Measurements from ENCODE around the gene LAMA2.

The LAMA2 gene

DNA sequence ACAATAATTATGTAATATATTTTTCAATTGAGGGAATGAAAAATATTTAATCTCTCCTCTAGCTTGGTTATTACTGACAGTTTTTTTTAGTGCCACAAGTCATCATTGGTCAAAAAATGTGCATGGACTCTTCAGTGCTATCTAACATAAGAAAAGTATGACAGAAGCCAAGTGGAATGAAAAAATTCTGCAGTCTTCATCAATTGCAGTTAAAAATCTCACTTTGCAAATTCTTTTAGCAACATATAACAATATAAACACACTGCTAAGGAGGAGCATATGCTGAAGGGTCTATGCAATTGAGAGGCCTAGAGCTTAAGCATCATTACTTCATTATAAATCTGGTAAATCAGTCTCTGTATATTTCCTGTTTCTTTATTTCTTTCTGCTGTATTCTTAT is 652.0 kb downstream of the LAMA2 start:
- no peak for DNase-seq (ENCODE audit: low spot score)

DNA sequence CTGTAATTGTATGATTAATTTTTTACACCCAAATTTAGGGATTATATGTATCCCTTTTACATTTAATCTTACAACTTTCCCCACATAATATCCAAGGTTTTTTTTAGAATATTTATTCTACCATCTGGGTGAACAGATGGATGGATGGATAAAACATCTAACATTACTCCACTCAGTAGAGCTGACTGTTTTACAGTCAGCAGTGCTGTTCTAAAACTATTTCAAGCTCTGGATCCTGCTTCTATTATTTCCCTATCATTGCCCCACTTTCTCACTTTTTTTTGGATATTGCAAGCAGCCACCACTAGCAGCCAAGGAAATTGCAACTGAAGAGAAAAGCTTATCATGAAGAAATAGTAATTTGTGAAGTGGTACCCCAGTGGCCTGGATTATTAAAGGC is 653.3 kb downstream of the LAMA2 start:
- DNase-seq (ENCODE audit: low spot score): no peak

DNA sequence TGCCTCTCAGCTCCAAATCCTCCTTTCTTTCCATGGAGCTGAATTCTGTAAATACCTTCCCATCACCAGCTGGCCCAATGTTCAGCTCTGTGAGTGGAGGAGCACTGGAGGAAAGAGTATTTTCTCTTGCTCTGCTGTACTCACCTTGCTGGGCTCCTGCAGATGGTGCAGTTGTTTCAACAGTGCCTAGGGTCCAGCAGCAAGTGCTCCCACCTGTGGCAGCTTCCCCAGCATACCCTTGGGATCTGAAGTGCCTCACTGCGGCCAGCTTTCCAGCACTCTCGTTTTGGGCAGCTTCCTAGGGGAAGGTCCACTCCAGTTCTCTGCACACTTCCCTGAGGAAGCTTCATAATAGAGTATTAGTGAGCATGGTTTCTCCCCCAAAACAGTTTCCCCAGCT is 656.1 kb downstream of the LAMA2 start:
- DNase-seq (ENCODE audit: low spot score): no peak

DNA sequence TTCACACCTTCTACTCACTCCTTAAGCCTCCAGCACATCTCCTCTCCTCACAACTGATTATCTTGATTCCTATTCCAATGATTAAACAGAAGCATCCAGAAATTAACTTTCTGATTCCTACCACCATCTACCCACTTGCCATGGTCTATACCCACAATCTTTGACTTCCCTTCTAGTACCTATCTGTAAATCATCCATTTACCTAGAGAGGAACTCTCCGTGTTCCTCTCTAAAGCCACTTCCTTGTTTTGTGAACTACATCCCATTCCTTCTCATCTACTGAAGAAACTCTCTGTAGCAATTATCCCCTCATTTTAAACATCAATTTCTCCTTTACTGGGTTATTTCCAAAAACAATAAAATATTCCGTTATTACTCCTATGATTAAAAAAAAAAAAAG is 659.8 kb downstream of the LAMA2 start:
- DNase-seq (ENCODE audit: low spot score): no peak

DNA sequence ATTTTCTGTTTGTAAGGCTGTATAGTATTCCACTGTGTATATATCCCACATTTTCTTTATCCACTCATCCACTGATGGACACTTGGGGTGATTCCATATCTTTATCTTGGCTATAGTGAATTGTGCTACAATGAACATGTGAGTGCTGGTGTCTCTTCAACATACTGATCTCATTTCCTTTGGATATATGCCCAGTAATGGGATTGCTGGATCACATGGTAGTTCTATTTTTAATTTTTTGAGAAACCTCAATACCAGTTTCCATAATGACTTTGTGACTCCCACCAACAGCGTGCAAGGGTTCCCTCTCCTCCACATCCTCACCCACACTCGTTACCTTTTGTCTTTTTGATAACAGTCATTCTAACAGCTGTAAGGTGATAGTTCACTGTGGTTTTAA is 661.0 kb downstream of the LAMA2 start:
- no peak for DNase-seq (ENCODE audit: low spot score)

DNA sequence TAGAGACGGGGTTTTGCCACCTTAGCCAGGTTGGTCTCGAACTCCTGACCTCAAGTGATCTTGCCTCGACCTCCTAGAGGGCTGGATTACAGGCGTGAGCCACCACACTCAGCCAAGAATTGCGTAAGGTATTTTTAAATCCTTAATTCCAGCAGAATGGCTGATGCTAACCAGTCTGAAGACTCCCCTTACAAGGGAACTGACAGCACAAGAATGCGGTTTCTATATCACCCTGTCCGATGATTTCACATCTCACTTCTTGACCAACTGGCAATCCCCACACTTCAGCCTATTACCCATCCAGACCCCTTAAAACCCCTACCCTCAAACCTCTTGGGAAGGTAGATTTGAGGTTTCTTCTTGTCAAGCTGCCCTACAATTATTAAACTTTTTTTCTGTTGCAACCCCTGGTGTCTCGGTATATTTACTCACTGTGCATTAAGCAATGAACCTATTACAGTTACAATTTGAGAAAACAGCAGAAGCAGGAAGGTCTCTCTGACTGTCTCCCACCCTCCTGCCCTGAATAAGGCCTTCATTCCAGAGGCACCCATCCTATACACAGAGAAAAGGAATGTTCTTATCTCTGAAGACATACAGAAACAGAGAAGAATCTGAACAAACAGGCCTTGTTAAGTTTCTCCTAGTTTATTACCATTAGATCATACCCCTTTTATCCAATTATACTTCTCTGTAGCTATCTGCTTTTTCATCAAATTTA is 662.1 kb downstream of the LAMA2 start:
- DNase-seq (ENCODE audit: low spot score): no peak

DNA sequence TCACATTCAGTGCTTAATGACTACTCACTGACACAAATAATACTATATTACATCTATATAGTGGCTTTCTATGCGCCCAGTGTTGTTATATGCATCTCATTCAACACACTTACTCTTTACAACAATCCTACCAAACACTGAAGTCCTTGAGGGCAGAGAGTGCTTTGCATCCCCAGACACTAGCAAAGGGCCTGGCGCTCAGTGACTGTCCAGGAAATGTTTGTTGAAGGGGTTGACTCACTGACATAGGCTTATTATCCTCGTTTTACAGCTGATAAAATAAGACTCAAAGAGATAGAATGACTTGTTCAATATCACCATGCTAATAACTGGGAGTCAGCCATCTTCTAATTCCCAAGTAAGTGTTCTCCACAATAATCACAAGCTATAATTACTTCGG is 663.8 kb downstream of the LAMA2 start:
- DNase-seq (ENCODE audit: low spot score): no peak

DNA sequence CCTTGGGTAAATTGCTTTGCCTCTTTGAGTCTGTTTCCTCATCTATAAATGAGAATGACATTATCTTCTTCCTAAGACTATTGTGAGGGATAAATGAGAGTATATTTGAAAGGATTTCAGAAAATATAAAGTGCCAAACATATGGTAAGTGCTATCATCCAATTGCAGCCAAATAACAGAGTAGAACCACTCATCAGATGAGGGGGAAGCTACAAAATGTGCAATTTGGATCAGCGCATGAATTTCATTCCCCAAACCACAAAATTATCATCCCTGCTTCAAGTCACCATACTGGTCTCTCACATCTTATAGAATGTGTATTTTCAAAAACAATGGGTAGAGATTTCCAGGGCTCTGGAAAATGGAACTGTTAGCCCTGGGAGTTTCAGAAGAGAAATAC is 668.5 kb downstream of the LAMA2 start:
- DNase-seq (ENCODE audit: low spot score): no peak

DNA sequence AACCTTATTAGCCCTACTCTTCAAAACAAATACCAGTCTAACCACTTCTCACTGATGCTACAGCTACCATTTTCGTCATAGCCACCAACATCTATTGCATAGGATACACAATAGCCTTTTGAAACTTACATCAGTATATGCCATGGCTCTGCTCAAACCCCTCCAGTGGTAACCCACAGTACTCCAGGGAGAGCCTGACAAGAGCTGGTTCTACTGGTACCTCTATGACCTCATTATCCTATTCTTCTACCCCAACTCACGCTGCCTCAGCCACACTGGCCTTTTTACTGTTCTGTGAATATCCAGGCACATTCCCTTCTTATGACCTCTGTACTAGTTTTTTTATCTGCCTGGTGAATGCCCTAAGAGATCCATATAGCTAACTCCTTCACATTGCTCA is 669.5 kb downstream of the LAMA2 start:
- no peak for DNase-seq (ENCODE audit: low spot score)

DNA sequence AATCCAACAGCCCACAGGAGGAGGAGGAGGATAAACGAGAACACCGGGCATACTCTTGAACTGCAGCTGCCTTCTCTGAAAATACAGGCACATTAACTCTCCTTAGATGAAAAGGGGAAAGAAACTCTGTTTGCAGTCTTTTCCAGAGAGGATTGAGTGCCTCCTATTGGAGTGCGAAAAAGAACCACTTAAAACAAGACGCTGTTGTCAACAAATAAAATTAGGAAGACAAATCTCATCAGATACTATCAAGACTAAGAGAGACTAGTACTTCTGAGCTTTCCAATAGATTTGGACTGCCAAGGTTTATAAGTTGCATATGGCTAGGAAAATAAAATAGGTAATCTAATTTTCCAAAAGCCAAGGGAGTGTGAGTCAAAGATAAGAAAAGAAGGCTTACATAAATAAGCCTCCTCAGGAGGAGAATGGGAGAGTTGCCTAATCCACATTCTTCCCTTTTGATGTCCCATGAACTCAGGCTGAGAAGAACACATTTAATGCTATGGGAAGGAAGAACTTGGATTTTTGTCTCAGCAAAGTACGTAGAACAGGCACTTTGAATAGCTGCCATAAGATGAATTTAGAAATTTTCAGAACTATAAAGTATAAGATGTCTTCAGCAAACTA is 672.4 kb downstream of the LAMA2 start:
- DNase-seq (ENCODE audit: low spot score): no peak

DNA sequence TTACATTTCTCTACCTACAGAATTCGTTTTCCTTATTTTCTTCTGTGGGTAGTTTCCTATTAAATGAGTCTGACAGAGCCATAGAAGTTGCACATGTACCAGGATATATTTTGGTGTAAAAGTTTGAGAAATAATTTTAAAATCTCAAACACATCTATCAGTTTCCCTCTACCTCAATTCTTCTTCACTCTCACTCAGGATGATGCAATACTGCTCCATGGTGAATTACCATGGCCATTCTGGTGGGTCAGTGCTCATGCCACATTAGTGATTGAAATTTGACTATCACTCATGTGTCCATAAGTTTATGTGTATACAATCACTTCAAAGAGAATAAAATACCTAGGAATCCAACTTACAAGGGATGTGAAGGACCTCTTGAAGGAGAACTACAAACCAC is 675.3 kb downstream of the LAMA2 start:
- no peak for DNase-seq (ENCODE audit: low spot score)

DNA sequence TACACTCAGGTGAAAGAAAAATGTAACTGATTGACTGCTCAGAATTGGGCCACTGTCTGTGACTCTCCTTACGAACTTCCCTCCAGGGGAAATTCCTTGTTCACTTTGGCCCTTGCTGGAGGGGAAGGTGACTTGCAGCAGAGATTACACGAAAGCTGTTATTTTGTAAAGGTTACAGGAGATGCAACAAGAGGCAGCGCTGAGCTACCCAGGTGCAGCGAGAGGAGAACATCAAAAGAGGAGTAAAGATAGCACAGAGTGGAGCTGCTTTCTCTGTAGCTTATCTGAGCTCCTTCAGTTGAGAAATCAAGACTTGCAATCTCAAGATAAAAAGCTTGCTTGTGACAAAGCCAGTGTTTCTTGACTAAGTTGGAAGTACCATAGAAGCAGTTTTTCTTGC is 682.4 kb downstream of the LAMA2 start:
- no peak for DNase-seq (ENCODE audit: low spot score)

DNA sequence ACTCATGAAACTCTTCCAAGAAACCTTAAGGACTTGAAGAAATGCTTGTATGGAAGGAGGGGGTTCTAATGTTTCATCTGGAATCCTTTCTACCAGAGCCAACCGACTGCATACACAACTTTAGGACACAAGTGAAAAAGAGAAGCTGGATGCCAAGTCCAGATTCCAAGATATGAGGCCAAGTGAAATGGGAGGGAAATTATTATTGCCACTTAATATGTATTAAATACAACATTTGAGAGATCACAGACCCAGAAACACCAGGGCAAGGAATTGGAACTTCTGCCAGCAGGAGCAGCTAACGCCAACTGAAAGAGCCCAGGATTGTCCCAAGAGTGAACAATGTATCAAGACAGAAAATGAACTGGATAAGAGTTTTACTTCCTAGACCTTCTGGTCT is 682.9 kb downstream of the LAMA2 start:
- no peak for DNase-seq (ENCODE audit: low spot score)
